Calu3 (cell line): ENCODE measurements around the gene AMFR. TPM values are rescaled to one million over a fixed set of nuclear protein-coding genes. Genes with fewer than 3 reads are reported as not detected.

ENCODE experiments used
- BruUV-seq: library from RNA; stranded (reverse); fragments of 400-500 nt; replicated peaks from 2 replicates; lab custom pipeline; 2021; lab: Mats Ljungman, UMichigan
- CTCF ChIA-PET: fragments of 300-600 bp; sonication (Branson Sonifier 250); formaldehyde crosslinking; loops from one replicate; lab custom pipeline; 2022; ENCODE audit warnings: antibody characterized with exemption; lab: Charles Lee
- DNase-seq: peaks from one replicate; pipeline ENCODE4 v3.0.0; 2022
- H3K27ac Mint-ChIP-seq: one replicate; pipeline ENCODE4 v1.8.0; 2022; ENCODE audit warnings: mixed read lengths; ENCODE audit not compliant: unreplicated experiment
- H3K27me3 Mint-ChIP-seq: one replicate; pipeline ENCODE4 v1.8.0; 2022; ENCODE audit warnings: mixed read lengths; ENCODE audit not compliant: unreplicated experiment
- H3K36me3 Mint-ChIP-seq: one replicate; pipeline ENCODE4 v1.8.0; 2022; ENCODE audit warnings: mild to moderate bottlenecking, moderate library complexity, mixed read lengths; ENCODE audit not compliant: insufficient read depth, unreplicated experiment
- H3K4me1 Mint-ChIP-seq: one replicate; pipeline ENCODE4 v1.8.0; 2022; ENCODE audit warnings: mild to moderate bottlenecking, low read depth, mixed read lengths; ENCODE audit not compliant: unreplicated experiment
- H3K4me3 Mint-ChIP-seq: one replicate; pipeline ENCODE4 v1.8.0; 2022; ENCODE audit warnings: mild to moderate bottlenecking, low read depth, moderate library complexity, mixed read lengths; ENCODE audit not compliant: unreplicated experiment
- H3K9me3 Mint-ChIP-seq: one replicate; pipeline ENCODE4 v1.8.0; 2022; ENCODE audit warnings: low read depth, mixed read lengths; ENCODE audit not compliant: unreplicated experiment
- intact Hi-C: fragments of 100-400 bp; cut with micrococcal nuclease; formaldehyde crosslinking; loops from one replicate; pipeline ENCODE4 v1.10.0; 2022; ENCODE audit not compliant: unreplicated experiment
- total RNA-seq: library from RNA; stranded (reverse); gene quantifications from 2 replicates; pipeline ENCODE4 v1.2.3, GENCODE V29; 2022
- TF ChIP-seq, protein P1 (sequence below): fragments of 200-600 bp; IDR thresholded peaks from one replicate; pipeline ENCODE4 v1.8.0; 2022; ENCODE audit warnings: antibody characterized with exemption; ENCODE audit not compliant: unreplicated experiment

The AMFR gene
- total RNA-seq, 1 experiment from 2014 or later, result 116 TPM

GRCh38 chr16:56315955-56316354, 109.4 kb downstream of the AMFR start:
- BruUV-seq, result no TSS peak
- intact Hi-C loops, result loop anchor here (5.0 to 10.0 kb wide), 2 partner anchors 69 to 181 kb away; no protein-coding TSS in a partner anchor
- Mint-ChIP-seq H3K4me3 (no peak overlapping the region), H3K9me3 (no peaks in the 10 kb centered on the region), H3K4me1 (no peaks in the 10 kb centered on the region), H3K27me3 (peaks cover 57% of the 10 kb centered on the region), H3K36me3 (no peaks in the 10 kb centered on the region), H3K27ac (no peak overlapping the region)
- no peak for DNase-seq
- TF ChIP-seq, protein P1, sequence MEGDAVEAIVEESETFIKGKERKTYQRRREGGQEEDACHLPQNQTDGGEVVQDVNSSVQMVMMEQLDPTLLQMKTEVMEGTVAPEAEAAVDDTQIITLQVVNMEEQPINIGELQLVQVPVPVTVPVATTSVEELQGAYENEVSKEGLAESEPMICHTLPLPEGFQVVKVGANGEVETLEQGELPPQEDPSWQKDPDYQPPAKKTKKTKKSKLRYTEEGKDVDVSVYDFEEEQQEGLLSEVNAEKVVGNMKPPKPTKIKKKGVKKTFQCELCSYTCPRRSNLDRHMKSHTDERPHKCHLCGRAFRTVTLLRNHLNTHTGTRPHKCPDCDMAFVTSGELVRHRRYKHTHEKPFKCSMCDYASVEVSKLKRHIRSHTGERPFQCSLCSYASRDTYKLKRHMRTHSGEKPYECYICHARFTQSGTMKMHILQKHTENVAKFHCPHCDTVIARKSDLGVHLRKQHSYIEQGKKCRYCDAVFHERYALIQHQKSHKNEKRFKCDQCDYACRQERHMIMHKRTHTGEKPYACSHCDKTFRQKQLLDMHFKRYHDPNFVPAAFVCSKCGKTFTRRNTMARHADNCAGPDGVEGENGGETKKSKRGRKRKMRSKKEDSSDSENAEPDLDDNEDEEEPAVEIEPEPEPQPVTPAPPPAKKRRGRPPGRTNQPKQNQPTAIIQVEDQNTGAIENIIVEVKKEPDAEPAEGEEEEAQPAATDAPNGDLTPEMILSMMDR, result no peak
- CTCF ChIA-PET, result interaction anchor here (0.8 kb wide), 1 partner anchor 11 kb away, joined by 3 read pairs; no protein-coding TSS in a partner anchor

DNA sequence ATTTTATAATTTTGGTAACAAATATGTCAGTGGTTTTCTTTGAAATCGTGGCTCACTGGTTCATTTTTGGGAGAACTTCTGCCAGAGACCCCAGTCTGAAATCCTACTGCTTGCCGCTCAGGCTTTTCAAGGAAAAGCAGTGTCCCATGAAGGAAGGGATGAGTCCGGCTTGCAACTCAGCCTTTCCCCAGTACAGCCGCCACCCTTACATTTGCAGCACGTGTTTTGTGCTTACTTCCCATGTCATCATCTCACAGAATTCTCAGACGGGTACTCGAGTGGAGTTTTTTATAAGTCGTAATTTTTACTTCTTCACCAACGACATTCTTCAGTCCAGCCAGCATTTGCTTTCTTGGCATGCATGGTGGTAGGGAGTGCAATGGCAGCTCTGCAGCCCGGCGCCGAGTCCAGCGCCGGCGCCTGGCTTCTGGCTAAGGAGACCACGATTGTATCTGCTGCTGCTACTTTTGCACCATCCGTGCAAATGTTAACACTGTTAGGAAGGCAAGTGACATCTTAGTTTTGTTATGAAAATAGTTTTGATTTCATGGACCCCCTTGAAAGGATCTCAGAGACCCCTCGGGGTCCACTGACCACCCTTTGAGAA, 111.0 kb downstream of the AMFR start:
- no peak for DNase-seq
- Mint-ChIP-seq H3K9me3 (no peaks in the 10 kb centered on the region), H3K27me3 (peaks cover 44% of the 10 kb centered on the region), H3K4me1 (no peaks in the 10 kb centered on the region), H3K4me3 (no peak overlapping the region), H3K27ac (no peak overlapping the region), H3K36me3 (no peaks in the 10 kb centered on the region)
- CTCF ChIA-PET, result no interaction called here
- BruUV-seq, result no TSS peak
- TF ChIP-seq, protein P1, result no peak
- intact Hi-C loops, result loop anchor here (10.0 kb wide), 1 partner anchor 180 kb away; no protein-coding TSS in a partner anchor

DNA sequence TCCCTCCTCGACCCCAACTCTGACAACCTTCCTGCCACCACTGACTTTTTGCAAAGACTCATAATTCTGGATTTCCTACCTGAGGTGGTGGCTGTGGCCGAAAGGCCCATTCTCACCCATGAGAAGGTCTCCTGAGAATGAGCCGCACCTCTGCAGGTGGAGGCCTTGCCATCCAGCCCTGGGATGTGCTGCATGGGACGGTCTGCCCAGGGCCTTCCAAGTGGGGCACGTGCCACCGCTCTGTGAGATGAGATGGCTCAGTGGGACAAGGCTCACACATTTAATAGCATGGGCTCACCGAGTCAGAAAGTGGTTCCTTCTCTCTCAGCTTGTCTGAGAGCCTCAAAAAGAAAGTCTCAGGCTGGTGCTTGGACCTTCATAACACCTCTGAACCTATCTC, 112.8 kb downstream of the AMFR start:
- no peaks in the 10 kb centered on the region for H3K4me1 Mint-ChIP-seq

GRCh38 chr16:56312028-56312300, 113.4 kb downstream of the AMFR start:
- Mint-ChIP-seq H3K9me3 (no peaks in the 10 kb centered on the region), H3K4me3 (no peak overlapping the region), H3K4me1 (no peaks in the 10 kb centered on the region), H3K27ac (no peak overlapping the region), H3K27me3 (peaks cover 56% of the 10 kb centered on the region), H3K36me3 (no peaks in the 10 kb centered on the region)
- intact Hi-C loops, result loop anchor here (10.0 kb wide), 1 partner anchor 177 kb away; no protein-coding TSS in a partner anchor
- TF ChIP-seq, protein P1, result no peak
- no TSS peak for BruUV-seq
- CTCF ChIA-PET, result no interaction called here
- DNase-seq, result no peak

More for the DNA sequence above, 112.8 kb downstream of the AMFR start:
- H3K4me3 Mint-ChIP-seq, result no peak overlapping the region
- TF ChIP-seq, protein P1, result no peak
- no peak overlapping the region for H3K27ac Mint-ChIP-seq
- peaks cover 56% of the 10 kb centered on the region for H3K27me3 Mint-ChIP-seq
- H3K9me3 Mint-ChIP-seq, result no peaks in the 10 kb centered on the region
- BruUV-seq, result no TSS peak
- CTCF ChIA-PET, result no interaction called here
- H3K36me3 Mint-ChIP-seq, result no peaks in the 10 kb centered on the region
- intact Hi-C loops, result loop anchor here (10.0 kb wide), 1 partner anchor 178 kb away; no protein-coding TSS in a partner anchor
- no peak for DNase-seq

Other genes with a start within 250 kb of the AMFR start
- 0.17 TPM in 1 of 2 replicates, not detected in the other for gene GNAO1, start 234.1 kb downstream of the AMFR start, total RNA-seq
- gene NUDT21, start 25.8 kb upstream of the AMFR start, total RNA-seq, result 234 and 266 TPM in 2 replicates
- 59.6 and 60.6 TPM in 2 replicates for gene OGFOD1, start 26.0 kb upstream of the AMFR start, total RNA-seq
- gene BBS2, start 94.5 kb upstream of the AMFR start, total RNA-seq, result 35.5 and 36.4 TPM in 2 replicates
- not detected in 2 replicates for gene MT4, start 139.5 kb upstream of the AMFR start, total RNA-seq
- gene MT3, start 164.0 kb upstream of the AMFR start, total RNA-seq, result not detected in 2 replicates
- 8.2 and 28.1 TPM in 2 replicates for gene MT2A, start 183.0 kb upstream of the AMFR start, total RNA-seq
- not detected in 2 replicates for gene MT1E, start 200.2 kb upstream of the AMFR start, total RNA-seq
- gene MT1M, start 207.1 kb upstream of the AMFR start, total RNA-seq, result not detected in 2 replicates
- gene MT1A, start 213.1 kb upstream of the AMFR start, total RNA-seq, result not detected in 2 replicates
- gene MT1B, start 226.3 kb upstream of the AMFR start, total RNA-seq, result not detected in 2 replicates
- 2.6 and 7.7 TPM in 2 replicates for gene MT1F, start 232.4 kb upstream of the AMFR start, total RNA-seq
- gene MT1G, start 242.5 kb upstream of the AMFR start, total RNA-seq, result not detected in 2 replicates
- gene MT1H, start 244.3 kb upstream of the AMFR start, total RNA-seq, result not detected in 2 replicates